ENCODE data around the gene CSK.

The CSK gene

GRCh38 chr15:74842581-74843444 is 60.9 kb downstream of the CSK start, which contains the start of gene ULK3:
Gene ULK3 (minus strand): TSS chr15:74843156. CDS start chr15:74843105, 51 bp downstream.
- peak; percentile 82 for DNase-seq (ENCODE audit: low read depth in 2 of 2)

- no peak for DNase-seq (ENCODE audit: low read depth in 2 of 2)
These were observed 61.6 kb downstream of the CSK start for GRCh38 chr15:74843445-74843828.

- DNase-seq (ENCODE audit: low read depth in 2 of 2) = no peak
These were observed 62.0 kb downstream of the CSK start for GRCh38 chr15:74843891-74844299.

GRCh38 chr15:74844319-74845207 is 62.7 kb downstream of the CSK start:
- no peak for DNase-seq (ENCODE audit: low read depth in 2 of 2)

GRCh38 chr15:74845208-74845568 is 63.3 kb downstream of the CSK start:
- peak; percentile 13 to 24 for DNase-seq (ENCODE audit: low read depth in 2 of 2)

GRCh38 chr15:74845581-74845980 is 63.7 kb downstream of the CSK start:
- no peak for DNase-seq (ENCODE audit: low read depth in 2 of 2)

GRCh38 chr15:74847432-74847831 is 65.6 kb downstream of the CSK start:
- no peak for DNase-seq (ENCODE audit: low read depth in 2 of 2)

- no peak for DNase-seq (ENCODE audit: low read depth in 2 of 2)
These were observed 68.5 kb downstream of the CSK start for GRCh38 chr15:74850393-74850792.

GRCh38 chr15:74851960-74852359 is 70.1 kb downstream of the CSK start:
- DNase-seq (ENCODE audit: low read depth in 2 of 2) = no peak
